ENCODE data around the gene CDH12. TPM values are rescaled to one million over a fixed set of nuclear protein-coding genes. Genes with fewer than 3 reads are reported as not detected.

CDH12 gene
- total RNA-seq, 1 donor from 2014 or later: 0.11 TPM

DNA sequence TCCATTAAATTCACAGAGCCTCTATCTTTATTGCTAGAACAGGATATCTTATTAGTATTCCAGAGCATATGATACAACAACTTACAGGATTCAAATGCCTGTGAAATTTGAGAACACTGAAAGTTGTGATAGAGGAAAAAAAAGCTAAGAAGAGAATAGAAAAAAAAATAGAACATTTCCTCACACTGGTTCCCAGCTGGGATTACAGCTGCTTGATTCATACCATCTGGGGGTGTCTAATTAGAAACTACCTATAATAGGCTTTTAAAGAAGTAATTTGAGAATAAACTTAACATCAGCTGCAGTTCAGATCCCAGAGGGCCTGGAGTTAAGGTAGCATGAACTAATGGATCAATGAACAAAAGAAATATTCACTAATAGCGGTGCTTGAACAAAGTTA, 922.0 kb downstream of the CDH12 start:
- Histone ChIP-seq H3K9me3 (no peaks in the 10 kb centered on the region), H3K36me3 (no peaks in the 10 kb centered on the region), H3K4me3 (no peak overlapping the region), H3K4me1 (no peaks in the 10 kb centered on the region), H3K27ac (no peak overlapping the region), H3K27me3 (no peaks in the 10 kb centered on the region)
- TF ChIP-seq, protein P1, sequence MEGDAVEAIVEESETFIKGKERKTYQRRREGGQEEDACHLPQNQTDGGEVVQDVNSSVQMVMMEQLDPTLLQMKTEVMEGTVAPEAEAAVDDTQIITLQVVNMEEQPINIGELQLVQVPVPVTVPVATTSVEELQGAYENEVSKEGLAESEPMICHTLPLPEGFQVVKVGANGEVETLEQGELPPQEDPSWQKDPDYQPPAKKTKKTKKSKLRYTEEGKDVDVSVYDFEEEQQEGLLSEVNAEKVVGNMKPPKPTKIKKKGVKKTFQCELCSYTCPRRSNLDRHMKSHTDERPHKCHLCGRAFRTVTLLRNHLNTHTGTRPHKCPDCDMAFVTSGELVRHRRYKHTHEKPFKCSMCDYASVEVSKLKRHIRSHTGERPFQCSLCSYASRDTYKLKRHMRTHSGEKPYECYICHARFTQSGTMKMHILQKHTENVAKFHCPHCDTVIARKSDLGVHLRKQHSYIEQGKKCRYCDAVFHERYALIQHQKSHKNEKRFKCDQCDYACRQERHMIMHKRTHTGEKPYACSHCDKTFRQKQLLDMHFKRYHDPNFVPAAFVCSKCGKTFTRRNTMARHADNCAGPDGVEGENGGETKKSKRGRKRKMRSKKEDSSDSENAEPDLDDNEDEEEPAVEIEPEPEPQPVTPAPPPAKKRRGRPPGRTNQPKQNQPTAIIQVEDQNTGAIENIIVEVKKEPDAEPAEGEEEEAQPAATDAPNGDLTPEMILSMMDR (IDR thresholded peaks at IDR 0.05): no peak
- DNase-seq (ENCODE audit: low spot score in 2 of 2): no peak
- intact Hi-C loops (cut with DNase I): no loop called here

DNA sequence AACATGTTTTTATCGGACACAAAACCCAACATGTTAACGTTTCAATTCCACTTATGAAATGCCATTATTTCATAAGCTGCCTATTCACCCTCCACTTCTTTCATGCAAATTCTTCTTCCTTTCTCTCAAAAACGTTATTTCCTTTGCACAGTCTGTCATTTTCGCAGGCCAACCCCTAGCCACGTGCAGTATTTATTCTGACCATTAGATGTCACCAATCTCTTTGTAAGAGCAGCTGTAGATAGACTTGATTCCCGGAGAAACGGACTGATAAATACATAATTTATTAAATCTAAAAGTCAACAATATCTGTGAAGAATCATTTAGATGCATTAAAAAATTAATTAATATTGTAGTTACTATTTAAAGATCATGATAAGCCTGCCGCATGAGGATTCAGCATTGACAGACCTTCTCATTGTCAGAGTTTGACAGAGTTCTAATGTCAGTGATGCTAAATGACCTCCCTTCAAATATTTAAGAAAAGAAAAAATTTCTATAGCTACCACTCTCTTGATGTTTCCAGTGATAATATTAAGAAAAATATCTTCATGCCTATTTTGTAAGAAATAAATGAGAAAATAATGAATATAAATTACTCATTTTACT, 933.6 kb downstream of the CDH12 start:
- no peak for DNase-seq (ENCODE audit: low spot score in 2 of 2)
- H3K4me1 ChIP-seq: no peaks in the 10 kb centered on the region
- intact Hi-C loops (cut with DNase I): no loop called here
- H3K27me3 ChIP-seq: no peaks in the 10 kb centered on the region
- no peak overlapping the region for H3K4me3 ChIP-seq
- TF ChIP-seq, protein P1 (IDR thresholded peaks at IDR 0.05): peak in 1 of 3 experiments; percentile 34
- no peak overlapping the region for H3K27ac ChIP-seq
- H3K9me3 ChIP-seq: no peaks in the 10 kb centered on the region
- H3K36me3 ChIP-seq: no peaks in the 10 kb centered on the region

DNA sequence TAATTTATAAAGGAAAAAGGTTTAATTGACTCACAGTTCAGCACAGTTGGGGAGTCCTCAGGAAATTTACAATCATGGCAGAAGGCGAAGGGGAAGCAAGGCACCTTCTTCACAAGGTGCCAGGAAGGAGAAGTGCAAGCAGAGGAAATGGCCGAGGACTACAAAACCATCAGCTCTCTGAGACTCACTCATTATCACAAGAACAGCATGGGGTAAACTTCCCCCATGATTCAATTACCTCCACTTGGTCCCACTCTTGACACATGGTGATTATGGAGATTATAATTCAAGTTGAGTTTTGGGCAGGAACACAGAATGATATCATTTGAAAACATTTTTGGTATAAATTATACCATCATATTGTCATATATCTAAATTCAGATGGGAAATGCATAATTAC, 934.7 kb downstream of the CDH12 start:
- no peaks in the 10 kb centered on the region for H3K36me3 ChIP-seq
- intact Hi-C loops (cut with DNase I): no loop called here
- no peaks in the 10 kb centered on the region for H3K9me3 ChIP-seq
- TF ChIP-seq, protein P1 (IDR thresholded peaks at IDR 0.05): no peak
- H3K4me3 ChIP-seq: no peak overlapping the region
- no peaks in the 10 kb centered on the region for H3K27me3 ChIP-seq
- H3K27ac ChIP-seq: no peak overlapping the region
- no peaks in the 10 kb centered on the region for H3K4me1 ChIP-seq
- DNase-seq (ENCODE audit: low spot score in 2 of 2): no peak

DNA sequence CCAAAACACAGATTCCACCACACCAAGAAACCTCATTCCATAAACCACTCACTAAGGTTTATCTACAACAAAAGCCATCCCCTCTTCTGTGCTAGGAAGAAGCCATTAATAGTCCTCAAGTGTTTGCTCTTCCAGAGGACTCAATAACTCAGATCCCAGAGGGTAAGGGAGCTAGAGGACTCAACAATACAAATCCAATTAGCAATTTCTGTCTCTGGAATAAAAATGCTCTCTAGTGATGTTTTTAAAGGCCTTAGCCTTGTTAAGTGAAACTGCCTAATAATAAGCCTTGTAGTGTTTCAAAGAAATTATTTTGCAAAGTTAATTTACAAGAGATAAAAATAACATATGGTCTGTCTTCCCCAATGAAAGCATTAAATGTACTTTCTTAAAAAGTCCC, 942.4 kb downstream of the CDH12 start:
- H3K4me1 ChIP-seq: no peaks in the 10 kb centered on the region
- no peak for DNase-seq (ENCODE audit: low spot score in 2 of 2)

DNA sequence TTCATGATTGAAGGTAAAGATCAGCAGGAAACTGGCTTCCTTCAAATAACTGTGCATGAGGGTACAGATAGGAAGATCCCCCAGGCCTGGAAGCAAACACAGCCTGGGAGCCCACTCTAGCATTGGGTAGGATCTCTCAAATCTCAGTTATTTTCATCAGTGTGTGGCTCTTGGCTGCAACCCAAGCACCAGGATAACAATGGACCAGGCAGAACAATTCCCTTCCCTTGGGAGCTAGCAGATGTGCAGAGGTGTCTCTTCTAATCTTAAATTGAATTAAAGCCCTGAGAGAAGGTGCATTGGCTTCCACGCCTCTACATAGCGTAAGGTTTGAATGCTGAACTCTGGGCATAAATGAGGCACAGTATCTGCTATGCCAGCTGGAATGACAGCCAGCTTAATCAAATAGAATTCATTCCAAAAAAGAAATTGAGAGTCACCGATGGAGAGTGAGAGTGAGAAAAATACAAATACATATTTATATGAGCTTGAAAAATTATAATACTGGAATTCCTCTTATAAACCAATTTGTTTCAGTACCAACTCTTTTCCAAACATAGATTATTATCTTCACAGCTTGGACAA, 957.3 kb downstream of the CDH12 start:
- intact Hi-C loops (cut with DNase I): no loop called here
- no peak overlapping the region for H3K4me3 ChIP-seq
- no peak overlapping the region for H3K27ac ChIP-seq
- no peaks in the 10 kb centered on the region for H3K4me1 ChIP-seq
- H3K36me3 ChIP-seq: no peaks in the 10 kb centered on the region
- H3K9me3 ChIP-seq: no peaks in the 10 kb centered on the region
- no peak for DNase-seq (ENCODE audit: low spot score in 2 of 2)
- no peaks in the 10 kb centered on the region for H3K27me3 ChIP-seq
- TF ChIP-seq, protein P1 (IDR thresholded peaks at IDR 0.05): no peak

More for the DNA sequence above, 942.4 kb downstream of the CDH12 start:
- Histone ChIP-seq H3K36me3 (no peaks in the 10 kb centered on the region), H3K4me3 (no peak overlapping the region), H3K9me3 (no peaks in the 10 kb centered on the region), H3K27ac (no peak overlapping the region), H3K27me3 (no peaks in the 10 kb centered on the region)
- intact Hi-C loops (cut with DNase I): no loop called here
- TF ChIP-seq, protein P1 (IDR thresholded peaks at IDR 0.05): no peak

Measured in ascending aorta (tissue), 2 donors.